HL-60 (cell line): Measurements from ENCODE around the gene SACM1L.

Source experiments
- CTCF ChIP-seq: IDR thresholded peaks from one replicate; pipeline ENCODE4 v1.5.1; 2011; ENCODE audit warnings: low read length, control low read depth, inconsistent platforms; ENCODE audit not compliant: insufficient read depth
- GABPA ChIP-seq: IDR thresholded peaks from 2 replicates; pipeline ENCODE4 v1.6.1; 2012; ENCODE audit warnings: low read depth
- POLR2AphosphoS5 ChIP-seq: IDR thresholded peaks from 2 replicates; pipeline ENCODE4 v1.6.1; 2012; ENCODE audit warnings: low read depth
- REST ChIP-seq: IDR thresholded peaks from 2 replicates; pipeline ENCODE4 v1.6.1; 2012; ENCODE audit warnings: low read depth; ENCODE audit not compliant: insufficient replicate concordance
- SPI1 ChIP-seq: IDR thresholded peaks from 2 replicates; pipeline ENCODE4 v1.6.1; 2012; ENCODE audit warnings: low read depth, mild to moderate bottlenecking, borderline replicate concordance

GRCh38 chr3:45790596-45790995, 101.4 kb downstream of the SACM1L start:
- TF ChIP-seq POLR2AphosphoS5 (no peak), CTCF (no peak), GABPA (no peak), REST (no peak), SPI1 (no peak)
